ENCODE data around the gene PNMA8C. TPM values are rescaled to one million over a fixed set of nuclear protein-coding genes. Genes with fewer than 3 reads are reported as not detected.

Gene PNMA8C
- not detected in 2 replicates for total RNA-seq

DNA sequence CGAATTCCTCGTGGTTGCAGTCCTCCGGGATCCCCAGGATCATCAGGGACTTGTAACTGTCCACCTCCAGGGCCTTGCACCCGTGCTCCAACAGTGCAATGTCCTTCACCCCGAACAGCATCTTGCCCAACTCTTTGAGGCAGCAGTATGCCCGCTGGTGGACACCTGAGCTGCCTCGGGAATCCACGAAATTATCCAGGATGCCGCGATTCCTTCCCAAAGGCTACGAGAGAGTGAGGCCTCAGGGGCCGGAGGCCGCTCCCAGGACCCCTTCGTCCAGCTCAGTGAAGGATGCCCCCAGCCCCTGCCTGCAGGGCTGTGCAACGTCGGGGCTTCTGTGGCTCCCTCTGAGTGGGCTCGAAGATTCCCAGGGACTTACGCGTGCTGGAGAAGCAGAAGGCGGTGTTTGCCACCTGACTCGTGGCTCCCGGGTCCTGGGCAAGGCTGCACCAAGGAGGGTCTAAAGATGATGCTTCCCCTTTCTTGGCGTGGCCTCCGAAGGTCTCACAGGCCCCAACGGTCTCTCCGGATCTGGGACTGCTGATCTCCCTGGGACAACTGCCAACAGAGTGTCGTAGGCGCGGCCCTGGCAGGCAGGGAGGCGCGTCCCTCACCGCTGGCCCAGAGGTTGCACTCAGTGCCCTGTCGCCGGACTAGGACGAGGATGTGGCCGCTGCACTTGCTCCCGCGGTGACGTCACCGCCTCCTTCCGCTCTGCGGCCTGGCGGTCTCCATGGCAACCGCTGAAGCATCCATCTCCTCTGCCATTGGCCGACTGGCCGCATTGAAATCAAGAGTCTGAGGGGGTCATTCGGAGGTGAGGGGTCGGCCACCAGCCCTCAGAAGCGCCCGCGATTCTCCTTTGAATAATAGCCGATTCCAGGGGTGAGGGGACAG is at the start of gene PNMA8C:
Gene PNMA8C, minus strand, starts transcription at position 698 of the 897 bp plus-strand sequence. Its CDS starts 577 bp downstream, at position 121.

DNA sequence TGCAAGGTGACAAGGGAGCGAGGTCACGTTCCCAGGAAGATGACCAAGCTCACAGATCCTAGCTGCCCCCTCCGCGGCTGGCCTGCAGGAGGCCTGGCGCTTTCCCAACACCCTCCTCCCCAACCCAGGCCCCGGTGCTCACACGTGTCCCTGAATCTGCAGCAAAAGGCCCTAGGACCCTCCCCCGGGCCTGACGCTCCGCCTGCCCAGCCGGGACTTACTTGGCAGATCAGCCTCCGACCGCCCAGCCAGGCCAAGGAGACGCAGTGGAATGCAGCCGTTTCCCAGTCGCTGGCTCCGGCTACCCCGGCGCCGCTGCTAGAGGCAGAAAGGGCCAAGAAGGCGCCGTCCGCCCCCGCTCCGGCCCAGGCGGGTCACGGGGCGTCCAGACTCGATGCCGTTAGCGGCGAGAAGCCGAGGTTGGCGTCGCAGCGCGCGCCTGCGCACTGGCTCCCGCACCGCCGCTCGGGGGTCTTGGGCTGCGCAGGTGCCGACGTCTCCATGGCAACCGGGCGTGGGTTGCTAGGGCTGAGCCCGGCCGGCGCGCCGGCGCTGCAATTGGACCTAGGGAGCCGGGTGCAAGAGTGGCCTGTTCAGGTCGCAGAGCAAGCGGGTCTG is 42.5 kb upstream of the PNMA8C start, which contains the start of gene PNMA8A:
Gene PNMA8A, minus strand, starts transcription at position 448 of the 618 bp plus-strand sequence. CDS start 528 bp downstream, outside the sequence.

DNA sequence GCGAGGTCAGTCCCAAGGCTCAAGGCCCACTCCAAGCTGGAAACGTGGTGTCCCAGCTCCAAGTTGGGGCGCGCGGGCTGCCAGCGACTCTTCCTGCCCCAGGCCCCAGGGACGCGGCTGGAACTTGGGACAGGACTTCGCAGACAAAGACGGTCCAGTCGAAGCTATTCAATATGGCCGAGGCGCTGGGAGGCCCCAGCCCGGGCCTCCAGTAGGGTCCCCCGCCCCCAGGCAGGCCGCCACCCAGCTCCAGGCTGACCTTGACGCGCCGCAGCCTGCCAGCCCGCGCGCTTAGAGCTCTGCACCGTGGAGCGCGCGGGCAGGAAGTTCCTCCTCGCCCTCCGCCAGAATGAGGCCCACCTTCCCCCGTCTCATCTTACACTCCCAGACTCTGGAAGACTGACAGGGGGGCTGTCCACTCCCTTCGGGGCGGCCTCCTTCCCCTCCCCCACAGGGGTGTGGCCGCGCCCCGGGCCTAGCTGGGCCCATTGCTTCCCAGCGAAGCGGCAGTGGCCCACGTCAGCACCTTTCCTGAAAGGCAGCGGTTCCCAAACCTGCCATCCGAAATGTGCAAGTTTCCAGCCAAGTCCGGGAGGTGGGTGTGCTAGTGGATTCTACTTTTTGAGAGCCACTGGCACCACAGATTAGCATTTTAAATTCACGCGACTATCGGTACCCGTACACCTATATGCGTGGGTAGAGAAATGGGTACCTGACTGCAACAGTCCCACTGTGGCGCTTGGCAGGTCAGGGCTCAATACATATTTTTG is 15.3 kb downstream of the PNMA8C start, which contains the start of gene CCDC8:
Gene CCDC8, minus strand, starts transcription at position 303 of the 770 bp plus-strand sequence. CDS start 754 bp downstream, outside the sequence.

Other genes with a start within 250 kb of the PNMA8C start
- not detected in 2 replicates for gene IGFL1, start 199.2 kb downstream of the PNMA8C start, total RNA-seq
- gene HIF3A, start 131.9 kb downstream of the PNMA8C start, total RNA-seq = 1.2 and 12.2 TPM in 2 replicates
- gene PPP5C, start 81.8 kb downstream of the PNMA8C start, total RNA-seq = 74.8 and 83.3 TPM in 2 replicates
- 0.45 and 3.2 TPM in 2 replicates for gene CCDC8, start 15.4 kb downstream of the PNMA8C start, total RNA-seq
- 2.4 and 4.4 TPM in 2 replicates for gene PNMA8A, start 42.6 kb upstream of the PNMA8C start, total RNA-seq
- gene PNMA8B, start 66.9 kb upstream of the PNMA8C start, total RNA-seq = 0.09 and 0.28 TPM in 2 replicates
- gene CALM3, start 172.4 kb upstream of the PNMA8C start, total RNA-seq = 136 and 149 TPM in 2 replicates
- gene PTGIR, start 196.2 kb upstream of the PNMA8C start, total RNA-seq = 0.27 and 3.4 TPM in 2 replicates
- gene GNG8, start 207.3 kb upstream of the PNMA8C start, total RNA-seq = not detected in 2 replicates
- gene DACT3, start 232.2 kb upstream of the PNMA8C start, total RNA-seq = 0.19 and 0.27 TPM in 2 replicates

All from endothelial cell of coronary artery (primary cell).